Prostate gland (tissue), 2 donors: ENCODE measurements around the gene DEFB125.

Source experiments
- CTCF ChIP-seq, 4 experiments: fragments of 200-600 bp in 2 of 4; fragments of 450-650 bp in 2 of 4; sonication (generic) in 2 of 4; IDR thresholded peaks; 1 replicate in 3 of 4; 2 replicates in 1 of 4; pipeline ENCODE4 v1.5.1; 2016 to 2019; ENCODE audit warnings: antibody characterized with exemption in 4 of 4, mild to moderate bottlenecking in 2 of 4, moderate library complexity in 2 of 4
- POLR2A ChIP-seq: fragments of 450-650 bp; IDR thresholded peaks from one replicate; pipeline ENCODE4 v1.6.1; 2016; ENCODE audit warnings: antibody characterized with exemption, mild to moderate bottlenecking
- POLR2AphosphoS5 ChIP-seq: sonication (generic); formaldehyde crosslinking; IDR thresholded peaks from one replicate; pipeline ENCODE4 v1.6.1; 2017; ENCODE audit warnings: antibody characterized with exemption

GRCh38 chr20:62487-62886 is 25.0 kb upstream of the DEFB125 start:
- TF ChIP-seq POLR2AphosphoS5, result no peak
- TF ChIP-seq CTCF (IDR thresholded peaks at IDR 0.05), result no peak
- TF ChIP-seq POLR2A, result no peak
